ENCODE results near the gene SPDYE16. TPM values are rescaled to one million over a fixed set of nuclear protein-coding genes. Genes with fewer than 3 reads are reported as not detected.

The SPDYE16 gene
- polyA plus RNA-seq: 0.38 and 0.51 TPM in 2 replicates

GRCh38 chr7:76543197-76543596, at the start of gene SPDYE16:
SPDYE16 (minus strand) TSS chr7:76543297; CDS start chr7:76541459, 1,838 bp downstream.

DNA sequence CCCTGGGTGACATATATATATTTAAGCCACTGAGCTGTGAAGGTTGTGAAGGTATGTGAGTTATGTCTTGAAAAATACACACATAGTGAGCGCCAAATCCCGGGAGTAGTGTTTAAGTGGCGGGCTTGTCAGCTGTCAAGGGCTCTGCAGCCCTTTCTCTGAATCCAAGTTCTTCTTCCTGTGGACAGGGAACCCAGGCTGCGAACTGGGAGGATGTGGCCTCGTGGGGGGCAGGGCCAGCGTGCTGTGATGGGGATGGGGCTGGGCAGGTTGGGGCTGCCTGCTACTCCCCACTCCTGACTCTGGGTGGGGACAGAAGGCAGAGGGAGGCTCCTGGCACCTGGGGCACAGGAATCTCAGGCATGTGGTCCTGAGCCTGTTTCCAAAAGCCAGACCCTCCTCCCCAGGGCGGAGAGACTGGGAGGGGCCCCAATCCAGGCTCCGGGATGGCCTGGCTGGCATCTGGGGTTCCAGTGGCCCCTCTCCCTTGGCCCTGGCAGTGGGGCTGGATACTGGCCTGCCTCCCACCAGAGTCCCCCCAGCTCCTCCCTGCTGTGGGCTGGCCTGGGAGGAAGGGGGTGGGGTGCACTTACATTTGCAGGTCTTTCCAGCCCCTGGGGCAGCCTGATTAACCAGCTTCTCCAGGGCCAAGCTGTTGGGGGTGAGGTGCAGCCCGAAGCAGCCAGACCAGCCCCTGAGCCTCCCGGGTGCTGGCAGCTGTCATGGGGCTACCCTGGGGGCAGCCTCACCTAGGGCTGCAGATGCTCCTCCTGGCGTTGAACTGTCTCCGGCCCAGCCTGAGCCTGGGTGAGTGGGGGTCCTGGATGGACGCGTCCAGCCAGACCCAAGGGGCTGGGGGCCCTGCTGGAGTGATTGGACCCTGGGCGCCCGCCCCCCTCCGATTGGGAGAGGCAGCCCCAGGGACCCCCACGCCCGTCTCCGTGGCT, 32.9 kb downstream of the SPDYE16 start, which contains the start of gene UPK3B:
UPK3B (plus strand) TSS at position 622 of the 947 bp plus-strand sequence; CDS start at position 723, 101 bp downstream.

Other genes starting within 250 kb of the SPDYE16 start
- 120 and 300 TPM in 2 replicates for gene HSPB1, start 240.6 kb downstream of the SPDYE16 start, polyA plus RNA-seq
- gene YWHAG, start 184.3 kb downstream of the SPDYE16 start, polyA plus RNA-seq: 196 and 223 TPM in 2 replicates
- 0.32 and 0.40 TPM in 2 replicates for gene SSC4D, start 133.6 kb downstream of the SPDYE16 start, polyA plus RNA-seq
- gene ZP3, start 118.3 kb downstream of the SPDYE16 start, polyA plus RNA-seq: not detected in 2 replicates
- 0.49 TPM in 1 of 2 replicates, not detected in the other for gene DTX2, start 81.6 kb downstream of the SPDYE16 start, polyA plus RNA-seq
- gene UPK3B, start 32.7 kb downstream of the SPDYE16 start, polyA plus RNA-seq: not detected in 2 replicates
- gene POMZP3, start 84.0 kb upstream of the SPDYE16 start, polyA plus RNA-seq: 4.7 and 5.1 TPM in 2 replicates

All from Purkinje cell (primary cell).